Vagina (tissue), 2 donors: ENCODE measurements around the gene CRX. TPM values are rescaled to one million over a fixed set of nuclear protein-coding genes. Genes with fewer than 3 reads are reported as not detected.
A peak's percentile ranks its signal among the peaks of the same experiment; 100 is the strongest.

Experiments used
- DNase-seq, 2 donors: peaks; one replicate each; pipeline ENCODE4 v3.0.0-alpha.2; 2017; ENCODE audit errors: extremely low spot score in 2 of 2
- H3K27ac ChIP-seq: fragments of 200-600 bp; sonication (generic); one replicate; pipeline ENCODE4 v1.5.1; 2019
- H3K27me3 ChIP-seq: fragments of 200-600 bp; sonication (generic); one replicate; pipeline ENCODE4 v1.5.1; 2019
- H3K36me3 ChIP-seq, 2 donors: fragments of 200-600 bp; sonication (generic); one replicate each; pipeline ENCODE4 v1.5.1; 2017 to 2019
- H3K4me1 ChIP-seq: fragments of 200-600 bp; sonication (generic); one replicate; pipeline ENCODE4 v1.5.1; 2019
- H3K4me3 ChIP-seq, 2 donors: fragments of 200-600 bp; sonication (generic); 1 replicate in 1 of 2; 2 replicates in 1 of 2; pipeline ENCODE4 v1.5.1; 2016 to 2019
- H3K9me3 ChIP-seq: fragments of 200-600 bp; sonication (generic); one replicate; pipeline ENCODE4 v1.5.1; 2019
- CTCF ChIP-seq, 3 experiments: fragments of 450-650 bp in 2 of 3; fragments of 200-600 bp in 1 of 3; sonication (generic) in 1 of 3; IDR thresholded peaks; one replicate each; pipeline ENCODE4 v1.5.1; 2017 to 2019; ENCODE audit warnings: antibody characterized with exemption in 3 of 3, mild to moderate bottlenecking in 2 of 3, moderate library complexity in 2 of 3
- POLR2A ChIP-seq, 2 donors: fragments of 450-650 bp; IDR thresholded peaks; one replicate each; pipeline ENCODE4 v1.6.1; 2017; ENCODE audit warnings: antibody characterized with exemption in 2 of 2, mild to moderate bottlenecking in 2 of 2, moderate library complexity in 2 of 2
- POLR2AphosphoS5 ChIP-seq, 2 donors: sonication (generic); formaldehyde crosslinking; IDR thresholded peaks; one replicate each; pipeline ENCODE4 v1.9.0; 2017; ENCODE audit warnings: antibody characterized with exemption in 2 of 2, mild to moderate bottlenecking in 2 of 2, low read depth in 1 of 2; ENCODE audit not compliant: insufficient read depth in 1 of 2
- intact Hi-C: fragments of 100-400 bp; cut with DNase I; formaldehyde crosslinking; loops from one replicate; pipeline ENCODE4 v1.15.1; 2023
- total RNA-seq: library from RNA; depleted of rRNA; stranded (reverse); fragments of >200 nt; gene quantifications from one replicate; pipeline ENCODE4 v1.2.3, GENCODE V29; 2016

Gene CRX
- total RNA-seq, 1 donor from 2014 or later = not detected

- TF ChIP-seq CTCF (IDR thresholded peaks at IDR 0.05) = peak; percentile 6 to 85 (median 63)
- no peak for TF ChIP-seq POLR2AphosphoS5 (IDR thresholded peaks at IDR 0.05; ENCODE audit: insufficient read depth in 1 of 2, low read depth in 1 of 2)
- no peak for TF ChIP-seq POLR2A (IDR thresholded peaks at IDR 0.05)
- no peak for DNase-seq
- Histone ChIP-seq H3K36me3 (peaks cover 0 to 14% of the 10 kb centered on the region in 2 donors), H3K4me1 (no peaks in the 10 kb centered on the region), H3K4me3 (no peak overlapping the region), H3K9me3 (no peaks in the 10 kb centered on the region), H3K27me3 (no peaks in the 10 kb centered on the region), H3K27ac (no peak overlapping the region)
- intact Hi-C loops = loop anchor here (5.0 kb wide), 1 partner anchor 38 kb away; no protein-coding TSS in a partner anchor
Measured at GRCh38 chr19:47790398-47790814, 31.3 kb upstream of the CRX start.

GRCh38 chr19:47792616-47793015, 29.1 kb upstream of the CRX start:
- no peaks in the 10 kb centered on the region for H3K27me3 ChIP-seq
- DNase-seq = no peak
- no peaks in the 10 kb centered on the region for H3K4me1 ChIP-seq
- H3K9me3 ChIP-seq = no peaks in the 10 kb centered on the region
- no peaks in the 10 kb centered on the region for H3K36me3 ChIP-seq
- H3K27ac ChIP-seq = no peak overlapping the region
- H3K4me3 ChIP-seq = no peak overlapping the region
- intact Hi-C loops = loop anchor here (5.0 kb wide), 1 partner anchor 40 kb away; no protein-coding TSS in a partner anchor
- TF ChIP-seq CTCF (IDR thresholded peaks at IDR 0.05) (no peak), POLR2A (IDR thresholded peaks at IDR 0.05) (no peak), POLR2AphosphoS5 (IDR thresholded peaks at IDR 0.05; ENCODE audit: insufficient read depth in 1 of 2, low read depth in 1 of 2) (no peak)

- TF ChIP-seq POLR2AphosphoS5 (IDR thresholded peaks at IDR 0.05; ENCODE audit: insufficient read depth in 1 of 2, low read depth in 1 of 2) (no peak), CTCF (IDR thresholded peaks at IDR 0.05) (no peak), POLR2A (IDR thresholded peaks at IDR 0.05) (no peak)
- no peaks in the 10 kb centered on the region for H3K27me3 ChIP-seq
- H3K9me3 ChIP-seq = no peaks in the 10 kb centered on the region
- H3K27ac ChIP-seq = no peak overlapping the region
- no peak overlapping the region for H3K4me3 ChIP-seq
- H3K36me3 ChIP-seq = no peaks in the 10 kb centered on the region
- H3K4me1 ChIP-seq = no peaks in the 10 kb centered on the region
- no peak for DNase-seq
- intact Hi-C loops = loop anchor here (5.0 kb wide), 1 partner anchor 42 kb away; no protein-coding TSS in a partner anchor
Measured at GRCh38 chr19:47794526-47794925, 27.2 kb upstream of the CRX start.

- DNase-seq = no peak
- intact Hi-C loops = no loop called here
- TF ChIP-seq POLR2AphosphoS5 (IDR thresholded peaks at IDR 0.05; ENCODE audit: insufficient read depth in 1 of 2, low read depth in 1 of 2) (no peak), CTCF (IDR thresholded peaks at IDR 0.05) (no peak), POLR2A (IDR thresholded peaks at IDR 0.05) (no peak)
Measured at GRCh38 chr19:47796785-47797184, 25.0 kb upstream of the CRX start.

GRCh38 chr19:47797996-47798903, 23.5 kb upstream of the CRX start:
- H3K27ac ChIP-seq = no peak overlapping the region
- intact Hi-C loops = no loop called here
- H3K36me3 ChIP-seq = no peaks in the 10 kb centered on the region
- H3K9me3 ChIP-seq = no peaks in the 10 kb centered on the region
- H3K27me3 ChIP-seq = no peaks in the 10 kb centered on the region
- no peak overlapping the region for H3K4me3 ChIP-seq
- TF ChIP-seq CTCF (IDR thresholded peaks at IDR 0.05) (no peak), POLR2A (IDR thresholded peaks at IDR 0.05) (no peak), POLR2AphosphoS5 (IDR thresholded peaks at IDR 0.05; ENCODE audit: insufficient read depth in 1 of 2, low read depth in 1 of 2) (no peak)
- no peaks in the 10 kb centered on the region for H3K4me1 ChIP-seq
- no peak for DNase-seq

More at GRCh38 chr19:47796785-47797184, 25.0 kb upstream of the CRX start:
- Histone ChIP-seq H3K36me3 (no peaks in the 10 kb centered on the region), H3K27ac (no peak overlapping the region), H3K4me3 (no peak overlapping the region), H3K27me3 (no peaks in the 10 kb centered on the region), H3K4me1 (no peaks in the 10 kb centered on the region), H3K9me3 (no peaks in the 10 kb centered on the region)
